Head of caudate nucleus (tissue), 42 donors: ENCODE measurements around the gene NSUN4.
"Not testable (repeated sequence)": the region's sequence is repeated elsewhere in the genome, so short reads cannot be mapped to it uniquely, and the experiment has no call there.

Experiments used
- DNase-seq, 42 donors: peaks; one replicate each; pipeline versions ENCODE4 v3.0.0 to v3.0.0-alpha.2; 2020 to 2021; ENCODE audit warnings: mixed read lengths in 7 of 42
- intact Hi-C: fragments of 100-400 bp; cut with DNase I; formaldehyde crosslinking; loops from one replicate; pipeline ENCODE4 v1.15.0; 2022

Gene NSUN4

DNA sequence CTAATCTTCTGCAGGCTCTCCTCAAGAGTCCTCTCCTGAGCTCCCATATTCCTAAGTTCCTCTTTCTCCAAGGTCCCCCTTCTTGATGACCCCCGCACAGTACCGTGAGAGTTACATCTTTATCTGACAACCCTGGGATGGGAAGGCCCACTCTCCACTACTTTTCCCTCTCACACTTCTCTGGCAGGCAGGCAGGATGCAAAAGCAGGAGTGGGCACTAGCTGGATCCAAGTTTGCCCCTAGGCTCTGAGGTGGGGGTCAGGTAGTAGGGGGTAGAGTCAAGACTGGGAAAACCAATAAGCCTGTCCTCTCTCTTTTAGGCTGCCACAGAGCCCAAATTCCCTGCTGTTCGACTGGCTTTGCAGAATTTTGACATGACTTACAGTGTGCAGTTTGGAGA is 3.9 kb downstream of the NSUN4 start:
- intact Hi-C loops: loop anchor here (5.0 kb wide), 1 partner anchor 42 kb away; the partner anchor contains the start of genes LRRC41 and UQCRH
- DNase-seq: no peak

DNA sequence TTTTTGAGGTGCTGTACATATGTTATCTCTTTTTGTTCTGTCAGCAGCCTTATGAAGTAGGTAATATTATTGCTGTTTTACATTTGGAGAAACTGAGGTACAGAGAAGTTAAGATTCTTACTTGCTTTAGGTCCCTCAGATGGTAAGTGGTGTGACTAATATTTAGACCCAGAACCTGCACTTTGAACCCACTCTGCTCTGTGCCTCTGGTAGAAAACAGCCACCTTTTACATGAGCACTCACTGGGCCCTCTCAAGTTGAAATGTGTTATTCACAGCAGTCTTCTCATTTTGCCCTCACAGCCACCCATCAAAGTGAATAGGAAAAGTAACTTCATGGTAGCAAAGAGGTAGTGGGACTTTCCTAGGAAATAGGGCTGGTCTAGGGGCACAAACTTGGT is 4.7 kb downstream of the NSUN4 start:
- intact Hi-C loops: no loop called here
- DNase-seq: no peak

DNA sequence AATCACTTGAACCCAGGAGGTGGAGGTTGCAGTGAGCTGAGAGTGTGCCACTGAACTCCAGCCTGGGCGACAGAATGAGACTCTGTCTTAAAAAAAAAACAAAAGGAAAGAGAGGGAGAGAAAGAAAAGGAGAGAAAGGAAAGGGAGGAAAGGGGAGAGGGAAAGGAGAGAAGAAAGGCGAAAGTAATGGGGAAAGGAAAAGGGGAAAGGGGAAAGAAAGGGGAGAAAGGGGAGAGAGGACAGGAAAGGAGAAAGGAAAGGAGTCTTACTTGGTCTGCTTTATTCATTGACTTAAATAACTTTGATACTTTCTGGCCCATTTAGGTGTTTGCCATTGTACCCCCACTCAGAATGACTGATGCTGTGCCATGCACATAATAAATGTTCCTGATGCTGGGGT is 11.8 kb downstream of the NSUN4 start:
- no peak for DNase-seq
- intact Hi-C loops: no loop called here

DNA sequence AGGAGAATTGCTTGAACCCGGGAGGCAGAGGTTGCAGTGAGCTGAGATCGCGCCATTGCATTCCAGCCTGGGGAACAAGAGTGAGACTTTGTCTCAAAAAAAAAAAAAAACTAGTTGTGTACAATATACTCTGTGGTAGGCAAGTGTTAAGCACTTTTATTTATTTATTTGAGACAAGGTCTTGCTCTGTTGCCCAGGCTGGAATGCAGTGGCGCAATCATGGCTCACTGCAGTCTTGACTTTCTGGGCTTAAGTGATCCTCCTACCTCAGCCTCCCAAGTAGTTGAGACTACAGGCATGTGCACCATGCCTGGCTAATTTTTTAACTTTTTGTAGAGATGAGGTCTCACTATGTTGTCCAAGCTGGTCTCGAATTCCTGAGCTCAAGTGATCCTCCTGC is 15.3 kb downstream of the NSUN4 start:
- DNase-seq, intact Hi-C loops: not testable (repeated sequence)

DNA sequence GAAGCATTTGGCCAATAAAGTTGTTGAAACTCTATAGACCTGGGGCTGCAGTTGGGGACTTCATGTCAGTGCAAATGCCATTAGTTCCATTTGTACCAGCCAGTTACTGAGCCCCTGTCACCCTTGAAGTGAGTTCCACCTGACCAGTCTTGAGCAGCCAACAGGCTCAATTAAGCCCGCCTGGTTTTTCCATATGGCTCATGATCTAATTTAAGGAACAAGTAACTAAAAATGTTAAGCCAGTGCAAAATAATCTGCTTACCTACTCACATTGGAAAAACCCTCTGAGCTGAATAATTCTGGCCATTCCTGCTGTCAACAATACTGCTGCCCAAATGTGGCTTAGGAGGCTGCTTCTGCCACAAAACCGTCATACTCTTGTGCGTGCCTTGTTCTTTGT is 21.6 kb downstream of the NSUN4 start:
- DNase-seq: no peak
- intact Hi-C loops: no loop called here

DNA sequence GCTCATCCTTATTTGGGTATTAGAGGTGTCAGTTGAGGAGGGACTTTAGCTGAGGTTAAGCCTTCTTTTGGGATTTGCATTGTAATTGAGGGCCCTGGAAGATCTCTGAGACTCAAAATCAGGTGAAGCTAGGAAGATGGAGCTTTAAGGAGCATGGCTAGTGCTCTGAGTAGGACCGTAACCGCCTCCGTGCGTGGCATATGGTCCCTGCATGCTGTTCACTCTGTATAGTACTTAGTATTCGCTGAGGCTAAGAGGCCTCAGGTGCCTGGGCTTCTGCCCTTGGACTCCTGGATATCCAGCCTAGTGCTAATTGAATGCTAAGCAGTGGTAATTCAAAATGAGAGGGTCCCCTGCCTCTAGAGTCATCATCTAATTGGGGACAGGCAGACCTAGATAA is 22.5 kb downstream of the NSUN4 start:
- intact Hi-C loops: no loop called here
- DNase-seq: no peak

DNA sequence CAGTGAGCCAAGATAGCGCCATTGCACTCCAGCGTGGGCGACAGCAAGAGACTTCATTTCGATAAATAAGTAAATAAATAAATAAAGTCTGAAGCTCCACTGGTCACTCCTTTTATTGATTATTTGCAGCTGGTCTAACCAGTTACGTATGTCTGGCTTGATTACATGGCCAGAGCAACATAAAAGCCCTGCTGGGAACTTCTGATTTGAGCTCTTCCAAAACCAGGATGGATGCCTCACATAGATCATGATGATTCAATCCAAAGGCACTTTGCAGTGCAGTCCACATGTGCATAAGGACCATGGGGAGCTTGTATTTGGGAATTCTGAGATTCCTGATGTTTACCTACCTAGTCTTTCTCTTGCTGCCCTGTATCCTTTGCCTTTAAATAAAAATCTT is 24.0 kb downstream of the NSUN4 start:
- DNase-seq: no peak
- intact Hi-C loops: no loop called here

DNA sequence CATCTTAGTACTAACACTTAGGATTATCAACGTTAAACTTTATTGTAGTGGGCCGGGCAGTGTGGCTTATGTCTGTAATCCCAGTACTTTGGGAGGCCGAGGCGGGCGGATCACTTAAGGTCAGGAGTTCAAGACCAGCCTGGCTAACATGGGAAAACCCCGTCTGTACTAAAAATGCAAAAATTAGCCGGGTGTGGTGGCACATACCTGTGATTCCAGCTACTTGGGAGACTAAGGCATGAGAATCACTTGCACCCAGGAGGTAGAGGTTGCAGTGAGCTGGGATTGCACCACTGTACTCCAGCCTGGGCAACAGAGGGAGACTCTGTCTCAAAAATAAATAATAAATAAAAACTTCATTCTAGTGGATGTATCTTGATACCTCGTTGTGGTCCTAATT is 25.2 kb downstream of the NSUN4 start:
- DNase-seq, intact Hi-C loops: not testable (repeated sequence)

DNA sequence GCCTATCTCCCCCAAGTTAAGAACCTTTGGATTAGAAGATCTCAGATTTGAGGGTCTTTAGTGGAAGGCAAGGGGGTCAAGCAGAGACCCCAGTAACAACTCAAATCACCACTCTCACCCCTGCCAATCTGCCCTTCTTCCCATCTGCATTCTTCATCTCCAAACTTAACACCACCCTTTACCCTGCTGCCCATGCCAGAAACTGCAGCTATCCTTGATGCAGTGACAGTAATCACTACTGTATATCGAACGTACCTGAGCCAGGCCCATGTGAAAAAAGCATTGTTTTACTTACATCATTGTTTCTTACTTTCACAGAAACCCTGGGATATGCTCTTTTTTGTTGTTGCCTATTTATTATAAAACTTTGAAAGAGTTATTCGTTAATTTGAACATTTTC is 26.5 kb downstream of the NSUN4 start:
- intact Hi-C loops: no loop called here
- no peak for DNase-seq

DNA sequence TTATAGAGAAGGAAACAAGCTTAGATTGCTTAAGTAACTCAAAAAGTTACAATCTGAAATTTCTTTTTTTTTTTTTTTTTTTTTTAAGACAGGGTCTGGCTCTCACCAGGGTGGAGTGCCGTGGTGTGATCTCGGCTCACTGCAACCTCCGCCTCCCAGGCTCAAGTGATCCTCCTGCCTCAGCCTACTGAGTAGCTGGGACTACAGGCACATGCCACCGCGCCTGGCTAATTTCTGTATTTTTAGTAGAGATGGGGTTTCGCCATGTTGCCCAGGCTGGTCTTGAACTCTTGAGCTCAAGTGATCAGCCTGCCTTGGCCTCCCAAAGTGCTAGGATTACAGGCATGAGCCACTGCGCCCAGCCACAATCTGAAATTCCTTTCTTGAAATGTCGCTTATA is 27.1 kb downstream of the NSUN4 start:
- not testable (repeated sequence) for DNase-seq
- intact Hi-C loops: loop anchor here (2.0 kb wide), 1 partner anchor 29 kb away; no protein-coding TSS in a partner anchor

DNA sequence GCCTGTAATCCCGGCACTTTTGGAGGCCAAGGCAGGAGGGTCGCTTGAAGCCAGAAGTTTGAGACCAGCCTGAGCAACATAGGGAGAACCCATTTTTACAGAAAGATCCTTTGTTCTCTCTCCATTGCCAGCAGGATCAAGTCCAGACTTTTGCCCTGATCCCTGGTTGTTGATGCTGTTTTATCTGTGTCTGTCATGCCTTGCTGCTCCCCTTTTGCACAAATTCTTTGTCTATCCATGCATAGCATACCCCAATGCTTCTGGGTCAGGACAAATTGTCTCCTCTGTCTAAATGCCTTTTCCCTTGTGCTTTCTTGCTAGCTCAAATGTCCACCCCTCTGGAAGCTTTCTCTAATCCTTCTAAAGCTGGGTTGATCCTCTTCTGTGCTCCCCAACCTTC is 28.2 kb downstream of the NSUN4 start:
- intact Hi-C loops: loop anchor here (2.0 kb wide), 1 partner anchor 30 kb away; no protein-coding TSS in a partner anchor

DNA sequence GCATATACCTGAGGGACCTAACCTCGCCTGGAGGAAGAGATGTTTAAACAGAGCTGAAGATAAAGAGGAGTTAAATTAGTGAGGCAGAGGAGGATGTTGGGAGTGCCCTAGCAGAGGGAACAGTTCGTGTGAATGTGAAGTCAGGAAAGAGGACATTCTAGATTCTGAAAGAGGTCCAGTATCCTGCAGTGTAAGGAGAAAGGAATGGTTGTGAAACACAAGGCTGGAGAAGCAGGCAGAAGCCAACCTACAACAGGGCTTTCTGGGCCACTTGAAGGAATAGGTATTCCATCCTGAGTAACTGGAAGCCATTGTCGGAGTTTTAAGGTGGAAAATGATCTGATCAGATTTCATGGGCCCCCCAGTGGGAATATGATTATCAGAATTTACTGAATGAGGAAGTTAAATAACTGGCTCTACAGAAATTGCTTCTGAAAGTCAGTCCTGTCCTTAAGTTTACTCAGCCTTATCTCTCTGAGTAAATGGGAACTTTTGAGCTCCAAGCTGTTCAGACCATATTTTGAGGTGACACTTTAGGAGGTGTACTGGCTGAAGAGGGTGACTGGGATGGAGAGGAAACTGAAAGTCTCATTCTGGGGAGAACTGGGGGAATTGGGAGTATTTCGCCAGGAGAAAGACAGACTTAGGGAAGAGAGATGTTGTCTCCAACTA is 29.1 kb downstream of the NSUN4 start:
- DNase-seq: no peak

More for the DNA sequence above, 28.2 kb downstream of the NSUN4 start:
- DNase-seq: no peak

DNA sequence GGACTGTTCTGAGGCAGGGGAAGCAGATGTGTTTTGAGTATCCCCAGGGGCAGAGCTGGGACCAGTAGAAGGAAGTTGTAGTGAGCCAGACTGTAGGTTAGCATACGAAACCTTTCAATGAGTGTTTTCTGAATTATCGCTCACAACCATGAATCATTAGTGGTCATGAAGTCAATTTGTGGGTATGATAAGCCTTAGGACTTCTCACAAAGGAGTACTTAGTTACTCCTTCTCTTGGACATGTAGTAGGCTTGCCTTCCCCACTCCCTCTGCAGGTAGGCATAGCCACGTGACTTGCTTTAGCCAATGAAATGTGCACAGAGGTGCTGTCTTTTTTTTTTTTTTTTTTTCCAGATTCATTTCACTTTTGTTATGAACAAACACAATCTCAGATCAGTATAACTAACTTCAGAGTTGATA is 29.6 kb downstream of the NSUN4 start:
- intact Hi-C loops: no loop called here
- DNase-seq: peak in 1 of 42 donors; percentile 4

More for the DNA sequence above, 29.1 kb downstream of the NSUN4 start:
- intact Hi-C loops: loop anchor here (2.0 kb wide), 1 partner anchor 31 kb away; no protein-coding TSS in a partner anchor

DNA sequence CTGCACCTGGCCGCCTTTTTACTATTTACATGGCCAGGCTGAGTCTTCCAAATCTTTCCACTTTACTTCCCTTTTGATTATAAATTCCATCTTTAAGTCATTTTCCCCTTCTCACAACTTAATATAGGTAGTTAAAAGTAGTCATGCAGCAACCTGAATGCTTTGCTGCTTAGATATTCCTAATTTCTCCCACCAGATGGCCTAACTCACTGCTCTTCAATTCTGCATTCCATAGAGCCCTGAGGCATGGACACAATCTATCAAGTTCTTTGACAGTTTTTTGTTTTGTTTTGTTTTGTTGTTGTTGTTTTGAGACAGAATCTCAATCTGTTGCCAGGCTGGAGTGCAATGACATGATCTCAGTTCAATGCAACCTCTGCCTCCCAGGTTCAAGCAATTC is 31.8 kb downstream of the NSUN4 start:
- intact Hi-C loops: no loop called here
- DNase-seq: no peak

DNA sequence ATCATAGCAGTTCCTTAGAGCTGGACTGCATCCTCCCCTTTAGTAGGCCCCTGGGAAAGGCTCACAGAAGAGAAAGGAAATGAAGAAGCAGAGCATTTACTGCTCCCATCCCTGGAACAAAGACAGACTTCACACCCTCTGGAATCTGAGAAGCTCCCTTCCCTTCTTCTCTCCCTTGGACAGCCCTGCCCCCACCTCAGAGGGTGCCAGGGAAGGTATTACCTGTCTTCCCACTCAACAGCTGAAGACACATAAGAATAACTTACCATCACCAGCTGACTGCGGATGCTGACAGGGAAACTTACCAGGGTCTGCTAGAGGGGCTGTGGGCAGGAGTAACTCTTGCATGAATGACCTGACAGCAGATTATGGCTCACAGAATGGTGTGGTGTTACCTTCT is 39.4 kb downstream of the NSUN4 start:
- no peak for DNase-seq
- intact Hi-C loops: no loop called here

DNA sequence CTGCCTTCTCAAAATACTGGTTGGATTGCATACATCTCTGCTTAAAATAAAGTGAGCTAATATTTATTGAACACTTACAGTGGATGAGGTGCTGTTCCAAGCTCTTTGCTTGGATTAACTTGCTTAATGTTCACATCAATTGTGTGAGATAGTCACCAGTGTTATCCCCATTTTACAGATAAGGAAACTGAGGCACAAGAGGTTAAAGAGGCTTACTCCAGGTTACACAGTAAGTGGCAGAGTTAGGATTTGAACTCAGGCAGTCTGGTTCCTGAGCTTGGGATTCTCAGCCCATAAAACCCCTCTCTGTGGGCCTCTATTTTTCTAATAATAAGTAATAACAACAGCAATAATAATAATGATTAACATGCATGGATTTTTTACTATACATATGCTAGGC is 39.9 kb downstream of the NSUN4 start:
- intact Hi-C loops: no loop called here
- no peak for DNase-seq

DNA sequence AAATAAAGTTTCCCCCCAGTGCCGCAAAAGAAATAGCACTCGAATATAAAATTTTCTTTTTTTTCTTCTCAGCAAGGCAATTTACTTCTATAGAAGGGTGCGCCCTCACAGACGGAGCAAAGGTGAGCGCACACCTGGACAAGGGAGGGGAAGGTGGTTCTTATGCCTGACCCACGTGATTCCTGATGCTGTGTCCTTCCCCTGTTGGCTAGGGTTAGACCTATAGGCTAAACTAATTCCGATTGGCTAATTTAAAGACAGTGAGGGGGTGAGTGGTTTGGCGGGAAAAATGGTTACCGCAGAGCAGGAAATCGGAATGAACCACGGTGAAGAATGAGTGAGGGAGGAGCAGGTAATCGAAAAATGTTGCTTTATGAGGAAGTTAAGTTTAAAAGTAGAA is 52.9 kb downstream of the NSUN4 start:
- intact Hi-C loops: no loop called here

DNA sequence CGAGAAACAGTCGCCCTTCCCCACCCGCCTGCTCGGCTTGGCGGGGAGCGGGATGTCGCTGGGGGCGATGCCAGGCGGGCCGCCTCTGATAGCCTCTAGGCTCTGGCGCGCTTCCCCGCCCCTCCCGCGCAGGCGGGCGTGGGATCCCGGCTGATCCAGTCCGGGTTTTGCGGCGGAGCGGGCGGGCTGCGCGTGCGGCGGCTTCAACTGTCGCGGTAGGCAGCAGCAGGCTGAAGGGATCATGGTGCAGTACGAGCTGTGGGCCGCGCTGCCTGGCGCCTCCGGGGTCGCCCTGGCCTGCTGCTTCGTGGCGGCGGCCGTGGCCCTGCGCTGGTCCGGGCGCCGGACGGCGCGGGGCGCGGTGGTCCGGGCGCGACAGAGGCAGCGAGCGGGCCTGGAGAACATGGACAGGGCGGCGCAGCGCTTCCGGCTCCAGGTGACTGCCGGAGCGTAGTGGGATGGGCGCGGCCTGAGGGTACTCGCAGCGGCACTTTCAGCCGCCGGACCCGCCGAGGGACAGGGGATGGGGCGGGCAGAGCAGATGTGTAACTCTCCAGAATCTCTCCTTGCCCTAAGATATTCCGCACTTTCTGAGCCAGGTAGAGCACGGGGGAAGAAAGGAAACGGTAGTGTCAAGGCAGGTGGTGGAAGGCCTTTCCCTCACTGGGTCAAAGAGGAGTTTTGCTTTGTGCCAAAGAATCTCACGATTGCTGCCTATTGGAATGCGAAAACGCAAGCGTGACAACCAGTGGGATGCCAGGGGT is 53.7 kb downstream of the NSUN4 start, which contains the start of gene FAAH:
TSS of gene FAAH (plus strand) at position 210 of the 764 bp plus-strand sequence. CDS start at position 242, 32 bp downstream.
- peak; percentile 67 to 95 (median 89) for DNase-seq
- intact Hi-C loops: no loop called here

More for the DNA sequence above, 52.9 kb downstream of the NSUN4 start:
- peak in 5 of 42 donors; percentile 25 to 58 (median 36) for DNase-seq

DNA sequence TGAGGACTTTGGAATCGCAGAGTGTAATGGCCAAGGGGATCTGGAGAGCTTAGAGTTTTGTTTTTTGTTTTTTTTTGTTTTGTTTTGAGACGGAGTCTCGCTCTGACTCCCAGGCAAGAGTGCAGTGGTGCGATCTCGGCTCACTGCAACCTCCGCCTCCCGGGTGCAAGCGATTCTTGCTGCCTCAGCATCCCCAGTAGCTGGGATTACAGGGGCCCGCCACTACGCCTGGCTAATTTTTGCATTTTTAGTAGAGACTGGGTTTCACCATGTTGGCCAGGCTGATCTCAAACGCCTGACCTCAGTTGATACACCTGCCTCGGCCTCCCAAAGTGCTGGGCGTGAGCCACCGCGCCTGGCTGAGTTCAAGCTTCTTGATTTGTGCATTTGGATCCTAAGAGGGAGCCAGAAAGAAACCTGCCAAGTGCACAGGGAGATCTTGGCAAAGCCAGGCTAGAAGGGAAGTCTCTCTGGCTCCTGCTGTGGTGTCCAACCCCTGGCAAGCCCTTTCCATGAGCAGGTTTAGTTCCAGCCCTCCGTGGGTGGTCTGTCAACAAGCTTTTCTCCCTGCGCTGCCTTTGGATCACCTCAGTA is 54.4 kb downstream of the NSUN4 start:
- peak in 16 of 42 donors; percentile 18 to 63 (median 39) for DNase-seq
- intact Hi-C loops: no loop called here
